H9 (cell line): ENCODE results near the gene SEPTIN12. TPM values are rescaled to one million over a fixed set of nuclear protein-coding genes. Genes with fewer than 3 reads are reported as not detected.
A peak's percentile ranks its signal among the peaks of the same experiment; 100 is the strongest.

Source experiments
- DNase-seq: peaks from one replicate; pipeline ENCODE4 v3.0.0-alpha.2; 2017
- H2AFZ ChIP-seq: one replicate; pipeline ENCODE4 v1.6.1; 2013; ENCODE audit warnings: mild to moderate bottlenecking, low read length, control low read depth, moderate library complexity
- H2AK5ac ChIP-seq: 2 replicates; pipeline ENCODE4 v1.6.1; 2013; ENCODE audit warnings: low read length, control low read depth, mixed read lengths; ENCODE audit not compliant: insufficient read length
- H2BK120ac ChIP-seq: one replicate; pipeline ENCODE4 v1.6.1; 2013; ENCODE audit warnings: low read depth, mild to moderate bottlenecking, low read length, control low read depth, inconsistent platforms; ENCODE audit not compliant: poor library complexity, severe bottlenecking
- H2BK12ac ChIP-seq: 2 replicates; pipeline ENCODE4 v1.6.1; 2013; ENCODE audit warnings: low read length, control low read depth, mixed read lengths, low read depth; ENCODE audit not compliant: insufficient read length
- H2BK15ac ChIP-seq: 2 replicates; pipeline ENCODE4 v1.6.1; 2013; ENCODE audit warnings: low read depth, low read length, control low read depth
- H2BK20ac ChIP-seq: one replicate; pipeline ENCODE4 v1.6.1; 2013; ENCODE audit warnings: low read depth, mild to moderate bottlenecking, low read length, control low read depth, inconsistent platforms; ENCODE audit not compliant: poor library complexity, severe bottlenecking
- H2BK5ac ChIP-seq: 2 replicates; pipeline ENCODE4 v1.6.1; 2013; ENCODE audit warnings: low read length, control low read depth, mixed read lengths; ENCODE audit not compliant: insufficient read length
- H3K14ac ChIP-seq: 2 replicates; pipeline ENCODE4 v1.6.1; 2013; ENCODE audit warnings: low read length, control low read depth; ENCODE audit not compliant: insufficient read depth
- H3K18ac ChIP-seq: 2 replicates; pipeline ENCODE4 v1.6.1; 2013; ENCODE audit warnings: low read depth, mild to moderate bottlenecking, mixed read lengths, low read length, control low read depth; ENCODE audit not compliant: insufficient read length
- H3K23ac ChIP-seq: 2 replicates; pipeline ENCODE4 v1.6.1; 2013; ENCODE audit warnings: low read length, control low read depth, mixed read lengths, low read depth; ENCODE audit not compliant: insufficient read length
- H3K23me2 ChIP-seq: 2 replicates; pipeline ENCODE4 v1.6.1; 2013; ENCODE audit warnings: low read depth, mild to moderate bottlenecking, mixed read lengths, low read length, control low read depth; ENCODE audit not compliant: insufficient read length, poor library complexity, severe bottlenecking
- H3K27ac ChIP-seq: 2 replicates; pipeline ENCODE4 v1.5.1; 2013; ENCODE audit warnings: low read length, control low read depth, mixed read lengths, low read depth; ENCODE audit not compliant: insufficient read length
- H3K27me3 ChIP-seq: 2 replicates; pipeline ENCODE4 v1.6.1; 2013; ENCODE audit warnings: low read length, control low read depth, inconsistent platforms; ENCODE audit not compliant: insufficient read depth
- H3K4ac ChIP-seq: 2 replicates; pipeline ENCODE4 v1.6.1; 2013; ENCODE audit warnings: low read depth, mild to moderate bottlenecking, control low read depth, inconsistent platforms, low read length, moderate library complexity
- H3K4me1 ChIP-seq: 2 replicates; pipeline ENCODE4 v1.6.1; 2013; ENCODE audit warnings: low read length, control low read depth, inconsistent platforms; ENCODE audit not compliant: insufficient read depth
- H3K4me2 ChIP-seq: 2 replicates; pipeline ENCODE4 v1.6.1; 2013; ENCODE audit warnings: low read length, control low read depth, mixed read lengths; ENCODE audit not compliant: insufficient read length, insufficient read depth
- H3K56ac ChIP-seq: 2 replicates; pipeline ENCODE4 v1.6.1; 2013; ENCODE audit warnings: low read depth, mild to moderate bottlenecking, mixed read lengths, low read length, control low read depth; ENCODE audit not compliant: insufficient read length
- H3K79me1 ChIP-seq: 2 replicates; pipeline ENCODE4 v1.6.1; 2013; ENCODE audit warnings: low read depth, mild to moderate bottlenecking, moderate library complexity, low read length, control low read depth, inconsistent platforms; ENCODE audit not compliant: insufficient read depth, poor library complexity, severe bottlenecking
- H3K79me2 ChIP-seq: 2 replicates; pipeline ENCODE4 v1.6.1; 2013; ENCODE audit warnings: low read length, control low read depth, inconsistent platforms; ENCODE audit not compliant: insufficient read depth
- H3K9ac ChIP-seq: 2 replicates; pipeline ENCODE4 v1.6.1; 2013; ENCODE audit warnings: low read length, control low read depth, mixed read lengths; ENCODE audit not compliant: insufficient read length; ENCODE audit errors: extremely low read depth
- H3K9me3 ChIP-seq: one replicate; pipeline ENCODE4 v1.6.1; 2013; ENCODE audit warnings: low read depth, low read length, inconsistent platforms; ENCODE audit not compliant: control insufficient read depth
- H3T11ph ChIP-seq: one replicate; pipeline ENCODE4 v1.6.1; 2013; ENCODE audit warnings: mild to moderate bottlenecking, low read length, control low read depth, inconsistent platforms
- H4K20me1 ChIP-seq: one replicate; pipeline ENCODE4 v1.6.1; 2013; ENCODE audit not compliant: control insufficient read depth, insufficient read length, insufficient read depth
- H4K5ac ChIP-seq: 2 replicates; pipeline ENCODE4 v1.6.1; 2013; ENCODE audit warnings: low read depth, mild to moderate bottlenecking, mixed read lengths, low read length, control low read depth; ENCODE audit not compliant: insufficient read length
- H4K8ac ChIP-seq: replicated peaks from 2 replicates; pipeline ENCODE4 v1.6.1; 2013; ENCODE audit warnings: low read length, control low read depth, mixed read lengths, low read depth; ENCODE audit not compliant: insufficient read length
- H4K91ac ChIP-seq: 2 replicates; pipeline ENCODE4 v1.6.1; 2013; ENCODE audit warnings: low read depth, mild to moderate bottlenecking, moderate library complexity, mixed read lengths, low read length, control low read depth; ENCODE audit not compliant: insufficient read length
- H3K27ac Mint-ChIP-seq, 3 experiments: 2 replicates in 2 of 3; 3 replicates in 1 of 3; pipeline ENCODE4 v1.8.0; 2020 to 2021; ENCODE audit warnings: mixed read lengths in 3 of 3, mild to moderate bottlenecking in 1 of 3, moderate library complexity in 1 of 3
- H3K27me3 Mint-ChIP-seq: 2 replicates; pipeline ENCODE4 v1.8.0; 2021; ENCODE audit warnings: low read depth, mild to moderate bottlenecking, moderate library complexity, mixed read lengths
- H3K36me3 Mint-ChIP-seq, 3 experiments: 2 replicates in 2 of 3; 3 replicates in 1 of 3; pipeline ENCODE4 v1.8.0; 2020 to 2021; ENCODE audit warnings: low read depth in 3 of 3, mixed read lengths in 3 of 3; ENCODE audit not compliant: insufficient read depth in 1 of 3
- H3K4me1 Mint-ChIP-seq, 2 experiments: 2 replicates each; pipeline ENCODE4 v1.8.0; 2020; ENCODE audit warnings: mixed read lengths in 2 of 2
- H3K4me3 Mint-ChIP-seq, 2 experiments: 2 replicates in 1 of 2; 3 replicates in 1 of 2; pipeline ENCODE4 v1.8.0; 2020 to 2021; ENCODE audit warnings: mild to moderate bottlenecking in 2 of 2, mixed read lengths in 2 of 2, moderate library complexity in 1 of 2
- H3K9me3 Mint-ChIP-seq, 2 experiments: 2 replicates in 1 of 2; 3 replicates in 1 of 2; pipeline ENCODE4 v1.8.0; 2020; ENCODE audit warnings: mild to moderate bottlenecking in 2 of 2, mixed read lengths in 2 of 2, moderate library complexity in 1 of 2
- WGBS: extraction: QIAGEN DNeasy Blood & Tissue Kit; methylation state at CpG from one replicate; pipeline ENCODE4 v1.1.7; 2013; ENCODE audit warnings: missing lambda C conversion rate, low lambda C conversion rate, mixed read lengths; ENCODE audit not compliant: insufficient read length; ENCODE audit errors: extremely low coverage; 5-methylcytosine and 5-hydroxymethylcytosine counted together
- total RNA-seq: library from RNA; stranded (reverse); gene quantifications from 2 replicates; pipeline ENCODE4 v1.2.1, GENCODE V29; 2021
- TF ChIP-seq, protein P1 (sequence below): fragments of 200-600 bp; sonication (generic); conservative IDR thresholded peaks from 3 replicates; pipeline ENCODE4 v1.8.0; 2021; ENCODE audit warnings: antibody characterized with exemption, mild to moderate bottlenecking

SEPTIN12 gene
- total RNA-seq, 1 experiment from 2014 or later, result 0.48 TPM

GRCh38 chr16:4830408-4830807, 42.3 kb upstream of the SEPTIN12 start:
- H2AK5ac ChIP-seq, result no peak overlapping the region
- H3K4ac ChIP-seq, result no peak overlapping the region
- no peak overlapping the region for H4K91ac ChIP-seq
- TF ChIP-seq, protein P1, sequence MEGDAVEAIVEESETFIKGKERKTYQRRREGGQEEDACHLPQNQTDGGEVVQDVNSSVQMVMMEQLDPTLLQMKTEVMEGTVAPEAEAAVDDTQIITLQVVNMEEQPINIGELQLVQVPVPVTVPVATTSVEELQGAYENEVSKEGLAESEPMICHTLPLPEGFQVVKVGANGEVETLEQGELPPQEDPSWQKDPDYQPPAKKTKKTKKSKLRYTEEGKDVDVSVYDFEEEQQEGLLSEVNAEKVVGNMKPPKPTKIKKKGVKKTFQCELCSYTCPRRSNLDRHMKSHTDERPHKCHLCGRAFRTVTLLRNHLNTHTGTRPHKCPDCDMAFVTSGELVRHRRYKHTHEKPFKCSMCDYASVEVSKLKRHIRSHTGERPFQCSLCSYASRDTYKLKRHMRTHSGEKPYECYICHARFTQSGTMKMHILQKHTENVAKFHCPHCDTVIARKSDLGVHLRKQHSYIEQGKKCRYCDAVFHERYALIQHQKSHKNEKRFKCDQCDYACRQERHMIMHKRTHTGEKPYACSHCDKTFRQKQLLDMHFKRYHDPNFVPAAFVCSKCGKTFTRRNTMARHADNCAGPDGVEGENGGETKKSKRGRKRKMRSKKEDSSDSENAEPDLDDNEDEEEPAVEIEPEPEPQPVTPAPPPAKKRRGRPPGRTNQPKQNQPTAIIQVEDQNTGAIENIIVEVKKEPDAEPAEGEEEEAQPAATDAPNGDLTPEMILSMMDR, result no peak
- no peak overlapping the region for H2BK15ac ChIP-seq
- no peaks in the 10 kb centered on the region for H4K20me1 ChIP-seq
- no peak overlapping the region for H3K14ac ChIP-seq
- H2BK120ac ChIP-seq, result no peak overlapping the region
- DNase-seq, result no peak
- H2BK5ac ChIP-seq, result no peak overlapping the region
- H3K79me2 ChIP-seq, result peaks cover 3% of the 10 kb centered on the region; the same call in 1 of the 2 replicates
- H3K4me1 ChIP-seq, result no peaks in the 10 kb centered on the region
- no peak overlapping the region for H3K9ac ChIP-seq
- no peak overlapping the region for H4K8ac ChIP-seq
- peaks cover 21 to 74% (median 57%) of the 10 kb centered on the region in 3 experiments; a peak in 6 of 7 replicates for H3K36me3 Mint-ChIP-seq
- no peak overlapping the region for H3K23ac ChIP-seq
- peak overlapping the region in 1 of 3 experiments; percentile 27; a peak in 2 of 7 replicates for H3K27ac Mint-ChIP-seq
- H3K27me3 ChIP-seq, result no peaks in the 10 kb centered on the region
- no peaks in the 10 kb centered on the region for H3K9me3 ChIP-seq
- H3K23me2 ChIP-seq, result no peaks in the 10 kb centered on the region
- H3K79me1 ChIP-seq, result no peaks in the 10 kb centered on the region
- no CpG with 5 or more reads among the region's 7 CpGs for WGBS
- no peak overlapping the region for H3K4me3 Mint-ChIP-seq
- H2BK12ac ChIP-seq, result no peak overlapping the region
- no peak overlapping the region for H3K27ac ChIP-seq
- no peak overlapping the region for H2AFZ ChIP-seq
- no peaks in the 10 kb centered on the region for H3K4me1 Mint-ChIP-seq
- H3K27me3 Mint-ChIP-seq, result no peaks in the 10 kb centered on the region
- H3K56ac ChIP-seq, result no peak overlapping the region
- no peak overlapping the region for H2BK20ac ChIP-seq
- H3K4me2 ChIP-seq, result no peak overlapping the region
- no peaks in the 10 kb centered on the region for H3K9me3 Mint-ChIP-seq
- no peak overlapping the region for H4K5ac ChIP-seq
- no peak overlapping the region for H3K18ac ChIP-seq
- no peak overlapping the region for H3T11ph ChIP-seq
